B cell (primary cell): ENCODE results near the gene RCSD1. TPM values are rescaled to one million over a fixed set of nuclear protein-coding genes. Genes with fewer than 3 reads are reported as not detected.

Source experiments
- ATAC-seq: fragments of 200-7000 bp; cut with Tn5 transposase; one replicate; pipeline ENCODE4 v1.10.0; 2021; ENCODE audit warnings: low read depth, mild to moderate bottlenecking, moderate number of reproducible peaks, moderate library complexity
- CTCF ChIA-PET: fragments of 350-600 bp; sonication (Branson Sonifier 250); formaldehyde crosslinking; loops from one replicate; lab custom pipeline; 2021; ENCODE audit warnings: antibody characterized with exemption, inconsistent platforms; lab: Charles Lee
- POLR2A ChIA-PET: fragments of 350-600 bp; sonication (Branson Sonifier 250); formaldehyde crosslinking; loops from one replicate; lab custom pipeline; 2021; ENCODE audit warnings: antibody characterized with exemption; lab: Charles Lee
- DNase-seq: peaks from one replicate; pipeline ENCODE4 v3.0.0; 2013
- H2AFZ ChIP-seq: 2 replicates; pipeline ENCODE4 v1.6.1; 2012; ENCODE audit warnings: mild to moderate bottlenecking, low read depth, low read length; ENCODE audit not compliant: insufficient read depth, poor library complexity, severe bottlenecking
- H3K27ac ChIP-seq, 2 donors: 1 replicate in 1 of 2; 2 replicates in 1 of 2; pipeline ENCODE4 v1.5.1; 2012 to 2013; ENCODE audit warnings: low read length in 2 of 2, mild to moderate bottlenecking in 2 of 2, moderate library complexity in 1 of 2
- H3K27me3 ChIP-seq, 4 experiments: fragments of 200-600 bp in 1 of 4; sonication (generic) in 1 of 4; replicated peaks in 1 of 4; 1 replicate in 2 of 4; 2 replicates in 2 of 4; pipeline versions ENCODE4 v1.6.1 to v1.7.0; 2013 to 2016; ENCODE audit warnings: low read length in 3 of 4, mild to moderate bottlenecking in 2 of 4, mixed read lengths in 1 of 4, moderate library complexity in 1 of 4; ENCODE audit not compliant: insufficient read depth in 4 of 4, control insufficient read depth in 3 of 4; ENCODE audit errors: control extremely low read depth in 1 of 4
- H3K36me3 ChIP-seq, 2 experiments: replicated peaks in 1 of 2; 1 replicate in 1 of 2; 2 replicates in 1 of 2; pipeline versions ENCODE4 v1.6.1 to v1.7.1; 2013; ENCODE audit warnings: low read length in 1 of 2; ENCODE audit not compliant: insufficient read depth in 2 of 2, control insufficient read depth in 1 of 2; ENCODE audit errors: control extremely low read depth in 1 of 2, extremely low read depth in 1 of 2
- H3K4me1 ChIP-seq, 2 donors: fragments of 200-600 bp in 1 of 2; sonication (generic) in 1 of 2; 1 replicate in 1 of 2; 2 replicates in 1 of 2; pipeline versions ENCODE4 v1.5.1 to v1.6.1; 2013 to 2017; ENCODE audit warnings: low read length in 2 of 2; ENCODE audit not compliant: control insufficient read depth in 2 of 2, insufficient read depth in 2 of 2
- H3K4me2 ChIP-seq: replicated peaks from 2 replicates; pipeline ENCODE3; 2012; ENCODE audit warnings: mild to moderate bottlenecking, low read depth, low read length; ENCODE audit not compliant: poor library complexity, severe bottlenecking
- H3K4me3 ChIP-seq, 5 experiments: fragments of 200-600 bp in 1 of 5; sonication (generic) in 1 of 5; 1 replicate in 3 of 5; 2 replicates in 2 of 5; pipeline versions ENCODE4 v1.5.1 to v1.7.0; 2011 to 2016; ENCODE audit warnings: low read length in 4 of 5, mild to moderate bottlenecking in 4 of 5, low read depth in 2 of 5, control low read depth in 1 of 5, moderate library complexity in 1 of 5; ENCODE audit not compliant: insufficient read depth in 1 of 5; ENCODE audit errors: control extremely low read depth in 1 of 5, extremely low read depth in 1 of 5
- H3K79me2 ChIP-seq: fragments of 200-600 bp; sonication (generic); one replicate; pipeline ENCODE4 v1.6.0; 2016; ENCODE audit warnings: low read length; ENCODE audit not compliant: control insufficient read depth, insufficient read depth
- H3K9ac ChIP-seq: fragments of 200-600 bp; sonication (generic); 2 replicates; pipeline ENCODE4 v1.6.1; 2017; ENCODE audit warnings: mild to moderate bottlenecking, low read length, moderate library complexity
- H3K9me3 ChIP-seq, 3 donors: one replicate each; pipeline versions ENCODE4 v1.6.1 to v1.7.1; 2013; ENCODE audit warnings: low read length in 2 of 3; ENCODE audit not compliant: control insufficient read depth in 2 of 3, insufficient read depth in 1 of 3; ENCODE audit errors: control extremely low read depth in 1 of 3
- H4K20me1 ChIP-seq: 2 replicates; pipeline ENCODE4 v1.6.0; 2012; ENCODE audit warnings: mild to moderate bottlenecking, low read length; ENCODE audit not compliant: insufficient read depth, control insufficient read depth, poor library complexity, severe bottlenecking
- H3K27ac Mint-ChIP-seq: one replicate; pipeline ENCODE4 v1.8.0; 2021; ENCODE audit warnings: mixed read lengths
- H3K27me3 Mint-ChIP-seq: one replicate; pipeline ENCODE4 v1.8.0; 2021; ENCODE audit warnings: mixed read lengths
- H3K4me1 Mint-ChIP-seq: one replicate; pipeline ENCODE4 v1.8.0; 2021; ENCODE audit warnings: mixed read lengths
- H3K4me3 Mint-ChIP-seq: one replicate; pipeline ENCODE4 v1.8.0; 2021; ENCODE audit warnings: mixed read lengths
- H3K9me3 Mint-ChIP-seq: one replicate; pipeline ENCODE4 v1.8.0; 2022; ENCODE audit warnings: mixed read lengths; ENCODE audit not compliant: insufficient read depth
- CTCF ChIP-seq: fragments of 200-600 bp; IDR thresholded peaks from one replicate; pipeline ENCODE4 v1.8.0; 2022; ENCODE audit warnings: antibody characterized with exemption, mild to moderate bottlenecking
- EZH2 ChIP-seq: IDR thresholded peaks from 2 replicates; pipeline ENCODE4 v1.6.1; 2012; ENCODE audit warnings: borderline replicate concordance, low read depth, mild to moderate bottlenecking, moderate library complexity, low read length; ENCODE audit not compliant: insufficient read depth, poor library complexity, severe bottlenecking
- WGBS: methylation state at CpG from one replicate; pipeline ENCODE4 v1.1.5; 2013; ENCODE audit warnings: missing lambda C conversion rate; ENCODE audit not compliant: insufficient coverage; 5-methylcytosine and 5-hydroxymethylcytosine counted together
- intact Hi-C: fragments of 100-400 bp; cut with micrococcal nuclease; formaldehyde crosslinking; loops from one replicate; pipeline ENCODE4 v1.10.0; 2022
- polyA plus RNA-seq: library from polyadenylated mRNA; depleted of rRNA; stranded (reverse); fragments of >200 nt; gene quantifications from 2 replicates; pipeline ENCODE4 v1.2.3, GENCODE V29; 2012
- total RNA-seq, 2 donors: library from RNA; stranded (reverse); fragments of 120-200 nt in 1 of 2; gene quantifications; 1 replicate in 1 of 2; 2 replicates in 1 of 2; pipeline versions ENCODE4 v1.2.3 to v1.2.4, GENCODE V29; 2013 to 2022

The RCSD1 gene
- total and polyA plus RNA-seq, 2 donors (not counting 1 experiment from before 2014, with no cell fraction given), result 129 to 525 TPM

GRCh38 chr1:167668108-167668507, 38.1 kb downstream of the RCSD1 start:
- Histone ChIP-seq H3K27me3 (no peaks in the 10 kb centered on the region), H3K4me1 (peaks cover 79 to 84% of the 10 kb centered on the region in 2 donors), H3K4me3 (no peak overlapping the region), H3K36me3 (peaks cover 3 to 82% of the 10 kb centered on the region in 2 experiments), H3K79me2 (peaks cover 100% of the 10 kb centered on the region), H4K20me1 (peaks cover 100% of the 10 kb centered on the region), H3K27ac (peak overlapping the region; percentile 43 to 72), H3K9me3 (peaks cover 0 to 3% (median 0%) of the 10 kb centered on the region in 3 donors), H2AFZ (no peak overlapping the region), H3K4me2 (peak overlapping the region; percentile 47), H3K9ac (no peak overlapping the region)
- DNase-seq, result peak; percentile 60
- POLR2A ChIA-PET, result interaction anchor here (0.7 to 2.1 kb wide), 6 partner anchors 14 to 75 kb away, joined by 3 to 6 read pairs (median 4); no protein-coding TSS in a partner anchor
- TF ChIP-seq CTCF (no peak), EZH2 (no peak)
- H3K27me3 Mint-ChIP-seq, result no peaks in the 10 kb centered on the region
- WGBS, result 27% methylated on average over 6 of the region's 6 CpGs
- no peaks in the 10 kb centered on the region for H3K9me3 Mint-ChIP-seq
- intact Hi-C loops, result loop anchor here (2.0 kb wide), 2 partner anchors 17 to 35 kb away; no protein-coding TSS in a partner anchor
- peak overlapping the region; percentile 84 for H3K27ac Mint-ChIP-seq
- CTCF ChIA-PET, result interaction anchor here (0.6 to 2.6 kb wide), 7 partner anchors 12 to 67 kb away, joined by 3 to 21 read pairs (median 4); no protein-coding TSS in a partner anchor
- H3K4me1 Mint-ChIP-seq, result peaks cover 96% of the 10 kb centered on the region
- peak overlapping the region; percentile 70 for H3K4me3 Mint-ChIP-seq
- ATAC-seq, result peak; percentile 80
